Erythroblast (primary cell): ENCODE measurements around the gene XRCC4.

Source experiments
- GATA1 ChIP-seq: IDR thresholded peaks from 2 replicates; pipeline ENCODE4 v1.6.1; 2011; ENCODE audit warnings: low read depth, mild to moderate bottlenecking, control low read depth, low read length, moderate library complexity
- POLR2A ChIP-seq: IDR thresholded peaks from 2 replicates; pipeline ENCODE4 v1.6.1; 2011; ENCODE audit warnings: mild to moderate bottlenecking, low read length

DNA sequence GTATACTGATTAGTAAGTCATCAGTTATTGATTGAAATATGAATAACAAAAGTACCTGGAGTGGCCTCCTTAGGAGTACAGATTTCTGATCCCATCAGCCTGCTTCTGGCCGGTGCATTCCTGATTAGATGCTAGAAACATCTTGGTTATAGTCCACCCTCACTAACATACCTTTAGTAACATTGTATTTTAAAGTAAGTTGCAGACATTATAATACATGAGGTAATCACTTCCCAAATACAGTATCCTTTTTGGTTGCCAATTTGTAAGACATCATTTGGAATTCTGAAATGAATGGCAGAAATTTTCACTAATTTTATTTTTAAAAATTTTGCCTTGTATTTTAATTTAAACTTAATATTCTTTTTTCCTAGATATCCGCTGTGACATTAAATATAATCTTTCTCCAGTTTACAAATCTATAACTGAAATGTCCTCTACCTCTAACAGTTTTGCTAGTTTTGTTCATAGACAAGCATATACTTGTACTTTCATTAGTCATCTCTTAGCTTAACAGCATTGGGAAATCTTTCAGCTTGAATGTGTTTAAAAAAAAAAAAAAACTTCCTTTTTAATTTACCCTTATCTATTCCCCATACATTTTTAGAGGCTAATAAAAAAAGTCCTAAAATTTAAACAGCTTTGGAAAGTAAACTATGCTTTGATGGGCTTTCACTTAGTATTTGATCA, 178.9 kb downstream of the XRCC4 start:
- no peak for TF ChIP-seq POLR2A
- TF ChIP-seq GATA1: no peak
